Endodermal cell (in vitro differentiated cells): ENCODE measurements around the gene MRPS34. TPM values are rescaled to one million over a fixed set of nuclear protein-coding genes. Genes with fewer than 3 reads are reported as not detected.

ENCODE experiments used
- DNase-seq: peaks from one replicate; pipeline ENCODE4 v3.0.0-alpha.2; 2017
- H3K27ac ChIP-seq: 2 replicates; pipeline ENCODE4 v1.5.1; 2013; ENCODE audit warnings: mild to moderate bottlenecking, low read depth, low read length, moderate library complexity
- H3K27me3 ChIP-seq: 2 replicates; pipeline ENCODE4 v1.6.1; 2013; ENCODE audit warnings: mild to moderate bottlenecking, low read length, moderate library complexity; ENCODE audit not compliant: insufficient read depth, control insufficient read depth, poor library complexity, severe bottlenecking
- H3K36me3 ChIP-seq: 2 replicates; pipeline ENCODE4 v1.7.0; 2013; ENCODE audit warnings: mild to moderate bottlenecking, low read length, moderate library complexity; ENCODE audit not compliant: control insufficient read depth, insufficient read depth
- H3K4me1 ChIP-seq: one replicate; pipeline ENCODE4 v1.7.0; 2013; ENCODE audit warnings: low read length; ENCODE audit not compliant: control insufficient read depth, insufficient read depth
- H3K4me3 ChIP-seq: 2 replicates; pipeline ENCODE4 v1.5.1; 2013; ENCODE audit warnings: mild to moderate bottlenecking, low read length, moderate library complexity
- H3K9ac ChIP-seq: 2 replicates; pipeline ENCODE4 v1.6.1; 2013; ENCODE audit warnings: mild to moderate bottlenecking, low read length, moderate library complexity; ENCODE audit not compliant: poor library complexity, severe bottlenecking; ENCODE audit errors: extremely low read depth
- H3K9me3 ChIP-seq: 2 replicates; pipeline ENCODE4 v1.6.1; 2013; ENCODE audit warnings: mild to moderate bottlenecking, low read length, moderate library complexity; ENCODE audit not compliant: control insufficient read depth
- H3K27ac Mint-ChIP-seq: 2 replicates; pipeline ENCODE4 v1.8.0; 2020; ENCODE audit warnings: mixed read lengths
- H3K27me3 Mint-ChIP-seq: 2 replicates; pipeline ENCODE4 v1.8.0; 2021; ENCODE audit warnings: mild to moderate bottlenecking, mixed read lengths; ENCODE audit not compliant: insufficient read depth
- H3K36me3 Mint-ChIP-seq: 2 replicates; pipeline ENCODE4 v1.8.0; 2020; ENCODE audit warnings: low read depth, mixed read lengths
- H3K4me1 Mint-ChIP-seq: 2 replicates; pipeline ENCODE4 v1.8.0; 2020; ENCODE audit warnings: mixed read lengths
- H3K4me3 Mint-ChIP-seq: 2 replicates; pipeline ENCODE4 v1.8.0; 2020; ENCODE audit warnings: mild to moderate bottlenecking, moderate library complexity, mixed read lengths
- H3K9me3 Mint-ChIP-seq: 2 replicates; pipeline ENCODE4 v1.8.0; 2020; ENCODE audit warnings: mild to moderate bottlenecking, mixed read lengths
- CTCF ChIP-seq: fragments of 200-600 bp; sonication (generic); conservative IDR thresholded peaks from 2 replicates; pipeline ENCODE4 v1.5.0; 2021; ENCODE audit warnings: antibody characterized with exemption, mild to moderate bottlenecking
- WGBS, 2 experiments: methylation state at CpG; one replicate each; pipeline versions ENCODE4 v1.1.5 to v1.1.7; 2013; ENCODE audit warnings: missing lambda C conversion rate in 2 of 2, mixed read lengths in 1 of 2; ENCODE audit not compliant: insufficient coverage in 1 of 2, insufficient read length in 1 of 2; 5-methylcytosine and 5-hydroxymethylcytosine counted together
- total RNA-seq, 2 donors: library from RNA; stranded (reverse); fragmentation: NEBNext Ultra II Directional in 1 of 2; extraction: Animal tissue kit (Norgen Biotek cat#: 25700) in 1 of 2; gene quantifications; 2 replicates in 1 of 2; 3 replicates in 1 of 2; pipeline ENCODE4 v1.2.1, GENCODE V29; 2021

The MRPS34 gene
- total RNA-seq, 2 donors from 2014 or later, result 137 to 164 TPM

- Histone ChIP-seq H3K27me3 (no peaks in the 10 kb centered on the region), H3K27ac (no peak overlapping the region), H3K36me3 (peaks cover 32% of the 10 kb centered on the region), H3K9me3 (no peaks in the 10 kb centered on the region), H3K4me1 (no peaks in the 10 kb centered on the region), H3K4me3 (no peak overlapping the region), H3K9ac (no peak overlapping the region)
- Mint-ChIP-seq H3K9me3 (no peaks in the 10 kb centered on the region), H3K27ac (no peak overlapping the region), H3K36me3 (peaks cover 45% of the 10 kb centered on the region), H3K4me1 (no peaks in the 10 kb centered on the region), H3K27me3 (no peaks in the 10 kb centered on the region), H3K4me3 (no peak overlapping the region)
- TF ChIP-seq CTCF, result no peak
- no peak for DNase-seq
- 89 to 94% methylated on average over 9 to 11 of the region's 11 CpGs for WGBS, 2 experiments
These were observed 25.0 kb downstream of the MRPS34 start for GRCh38 chr16:1747934-1748333.

GRCh38 chr16:1746693-1747195 is 26.2 kb downstream of the MRPS34 start:
- Mint-ChIP-seq H3K27me3 (no peaks in the 10 kb centered on the region), H3K4me1 (no peaks in the 10 kb centered on the region), H3K9me3 (no peaks in the 10 kb centered on the region), H3K36me3 (peaks cover 36% of the 10 kb centered on the region), H3K4me3 (no peak overlapping the region), H3K27ac (no peak overlapping the region)
- 96 to 100% methylated on average over 11 to 31 of the region's 31 CpGs for WGBS, 2 experiments
- H3K4me3 ChIP-seq, result no peak overlapping the region
- no peak for TF ChIP-seq CTCF
- no peaks in the 10 kb centered on the region for H3K9me3 ChIP-seq
- no peaks in the 10 kb centered on the region for H3K4me1 ChIP-seq
- no peaks in the 10 kb centered on the region for H3K27me3 ChIP-seq
- H3K9ac ChIP-seq, result no peak overlapping the region
- H3K36me3 ChIP-seq, result peaks cover 23% of the 10 kb centered on the region
- H3K27ac ChIP-seq, result peak overlapping the region; percentile 38
- DNase-seq, result no peak

- 90 to 93% methylated on average over 15 to 29 of the region's 29 CpGs for WGBS, 2 experiments
- Mint-ChIP-seq H3K27ac (peak overlapping the region; percentile 77), H3K4me1 (no peaks in the 10 kb centered on the region), H3K36me3 (peaks cover 33% of the 10 kb centered on the region), H3K4me3 (no peak overlapping the region), H3K9me3 (peaks cover 1% of the 10 kb centered on the region), H3K27me3 (no peaks in the 10 kb centered on the region)
- Histone ChIP-seq H3K4me1 (no peaks in the 10 kb centered on the region), H3K27me3 (no peaks in the 10 kb centered on the region), H3K36me3 (peaks cover 22% of the 10 kb centered on the region), H3K27ac (peak overlapping the region; percentile 73), H3K9ac (no peak overlapping the region), H3K4me3 (no peak overlapping the region), H3K9me3 (no peaks in the 10 kb centered on the region)
- no peak for TF ChIP-seq CTCF
- DNase-seq, result no peak
These were observed 26.8 kb downstream of the MRPS34 start for GRCh38 chr16:1745900-1746692.
